COLO668 (cell line): ENCODE results near the gene MYPOP.
"Not testable (repeated sequence)": the region's sequence is repeated elsewhere in the genome, so short reads cannot be mapped to it uniquely, and the experiment has no call there.

Experiments
- DNase-seq: peaks from one replicate; lab custom pipeline; 2025; ENCODE audit not compliant: unreplicated experiment; lab: John Stamatoyannopoulos, UW

MYPOP gene

GRCh38 chr19:45911291-45911690, 8.9 kb upstream of the MYPOP start:
- no peak for DNase-seq

- no peak for DNase-seq
Observed at GRCh38 chr19:45908956-45909355, 6.5 kb upstream of the MYPOP start.

- no peak for DNase-seq
Observed at GRCh38 chr19:45906221-45906620, 3.8 kb upstream of the MYPOP start.

- no peak for DNase-seq
Observed at GRCh38 chr19:45905011-45905410, 2.6 kb upstream of the MYPOP start.

GRCh38 chr19:45902651-45903625, 525 bp upstream of the MYPOP start:
- DNase-seq, result peak; percentile 98

- DNase-seq, result peak; percentile 42
Observed at GRCh38 chr19:45901432-45901911, 941 bp downstream of the MYPOP start.

- DNase-seq, result no peak
Observed at GRCh38 chr19:45900738-45901431, 1.5 kb downstream of the MYPOP start.

- DNase-seq, result no peak
Observed at GRCh38 chr19:45899919-45900589, 2.4 kb downstream of the MYPOP start.

GRCh38 chr19:45899253-45899652, 3.2 kb downstream of the MYPOP start:
- DNase-seq, result no peak

- no peak for DNase-seq
Observed at GRCh38 chr19:45897261-45897812, 5.1 kb downstream of the MYPOP start.

GRCh38 chr19:45895983-45896599, 6.3 kb downstream of the MYPOP start:
- not testable (repeated sequence) for DNase-seq

GRCh38 chr19:45895519-45895972, 6.9 kb downstream of the MYPOP start:
- DNase-seq, result no peak

GRCh38 chr19:45890877-45891276, 11.5 kb downstream of the MYPOP start:
- DNase-seq, result no peak

GRCh38 chr19:45889210-45889885, 13.1 kb downstream of the MYPOP start:
- no peak for DNase-seq

- no peak for DNase-seq
Observed at GRCh38 chr19:45887200-45887710, 15.2 kb downstream of the MYPOP start.

- peak; percentile 90 for DNase-seq
Observed at GRCh38 chr19:45886427-45887199, 15.8 kb downstream of the MYPOP start.

- peak; percentile 93 for DNase-seq
Observed at GRCh38 chr19:45885556-45886426, 16.6 kb downstream of the MYPOP start, which contains the start of gene IRF2BP1. Gene IRF2BP1 (minus strand): TSS chr19:45886141. CDS start chr19:45885774, 367 bp downstream.
